ENCODE data around the gene GINM1.

The GINM1 gene

GRCh38 chr6:149593408-149593807 is 27.2 kb downstream of the GINM1 start:
- DNase-seq (ENCODE audit: low read depth in 2 of 2), result no peak

- no peak for DNase-seq (ENCODE audit: low read depth in 2 of 2)
Observed at GRCh38 chr6:149600508-149600907, 34.3 kb downstream of the GINM1 start.

GRCh38 chr6:149608381-149608982 is 42.3 kb downstream of the GINM1 start:
- no peak for DNase-seq (ENCODE audit: low read depth in 2 of 2)

GRCh38 chr6:149614337-149614736 is 48.2 kb downstream of the GINM1 start:
- no peak for DNase-seq (ENCODE audit: low read depth in 2 of 2)

GRCh38 chr6:149615805-149616204 is 49.6 kb downstream of the GINM1 start:
- DNase-seq (ENCODE audit: low read depth in 2 of 2), result no peak

GRCh38 chr6:149627672-149628071 is 61.5 kb downstream of the GINM1 start:
- no peak for DNase-seq (ENCODE audit: low read depth in 2 of 2)

- DNase-seq (ENCODE audit: low read depth in 2 of 2), result no peak
Observed at GRCh38 chr6:149628875-149629510, 62.8 kb downstream of the GINM1 start.

GRCh38 chr6:149634315-149634714 is 68.1 kb downstream of the GINM1 start:
- no peak for DNase-seq (ENCODE audit: low read depth in 2 of 2)

GRCh38 chr6:149636124-149636523 is 69.9 kb downstream of the GINM1 start:
- no peak for DNase-seq (ENCODE audit: low read depth in 2 of 2)
